ENCODE results near the gene P2RX6. TPM values are rescaled to one million over a fixed set of nuclear protein-coding genes. Genes with fewer than 3 reads are reported as not detected.

Gene P2RX6
- total RNA-seq, 5 donors from 2014 or later (not counting 1 experiment from before 2014, with no cell fraction given): 0.29 to 1.6 (median 1.0) TPM

DNA sequence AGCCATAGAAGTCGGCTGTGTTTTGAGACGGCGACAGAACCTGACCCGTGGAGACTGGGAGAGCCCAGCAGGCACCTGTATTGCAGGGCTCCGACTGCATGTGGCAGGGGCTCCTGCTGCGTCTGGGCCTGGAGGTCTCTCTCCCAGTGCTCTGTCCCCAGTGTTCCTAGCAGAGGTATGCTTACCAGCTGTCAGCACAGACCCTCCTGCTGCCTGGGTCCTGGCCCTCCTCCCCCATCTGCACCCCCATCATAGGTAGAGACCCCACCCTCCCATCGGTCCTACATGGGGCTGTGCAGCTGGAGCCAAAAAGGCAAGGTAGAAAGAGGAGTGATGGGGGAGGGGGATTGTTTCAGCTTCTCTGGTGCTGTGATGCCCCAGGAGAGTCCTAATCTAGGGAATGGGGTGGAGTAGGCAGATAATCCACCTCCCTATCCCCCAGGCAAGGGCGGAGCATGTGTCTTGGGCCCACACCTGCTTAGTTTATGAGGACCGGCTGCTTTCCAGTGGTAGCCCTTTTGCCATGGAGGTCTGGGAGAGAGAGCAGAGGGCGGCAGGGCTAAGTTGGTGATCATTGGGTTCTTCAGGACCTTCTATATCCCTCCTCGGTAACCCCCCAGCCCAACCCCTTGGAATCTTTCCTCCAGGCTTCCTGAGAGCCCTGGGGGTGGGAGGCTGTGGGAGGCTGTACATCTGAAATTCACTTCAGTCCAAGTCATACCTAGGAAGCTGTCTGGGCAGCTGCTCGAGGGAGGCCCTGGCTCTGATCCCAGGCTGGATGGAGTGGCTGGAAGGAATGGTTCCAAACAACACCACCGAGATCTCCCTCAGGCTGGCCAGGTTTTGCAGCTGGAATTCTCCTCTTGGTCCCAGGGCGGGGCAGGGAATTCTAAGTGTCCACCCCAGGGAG is 12.1 kb downstream of the P2RX6 start:
- 88% methylated on average over 7 of the region's 14 CpGs for WGBS (ENCODE audit: insufficient coverage)
- Mint-ChIP-seq H3K27ac (no peak overlapping the region), H3K9me3 (no peaks in the 10 kb centered on the region)

DNA sequence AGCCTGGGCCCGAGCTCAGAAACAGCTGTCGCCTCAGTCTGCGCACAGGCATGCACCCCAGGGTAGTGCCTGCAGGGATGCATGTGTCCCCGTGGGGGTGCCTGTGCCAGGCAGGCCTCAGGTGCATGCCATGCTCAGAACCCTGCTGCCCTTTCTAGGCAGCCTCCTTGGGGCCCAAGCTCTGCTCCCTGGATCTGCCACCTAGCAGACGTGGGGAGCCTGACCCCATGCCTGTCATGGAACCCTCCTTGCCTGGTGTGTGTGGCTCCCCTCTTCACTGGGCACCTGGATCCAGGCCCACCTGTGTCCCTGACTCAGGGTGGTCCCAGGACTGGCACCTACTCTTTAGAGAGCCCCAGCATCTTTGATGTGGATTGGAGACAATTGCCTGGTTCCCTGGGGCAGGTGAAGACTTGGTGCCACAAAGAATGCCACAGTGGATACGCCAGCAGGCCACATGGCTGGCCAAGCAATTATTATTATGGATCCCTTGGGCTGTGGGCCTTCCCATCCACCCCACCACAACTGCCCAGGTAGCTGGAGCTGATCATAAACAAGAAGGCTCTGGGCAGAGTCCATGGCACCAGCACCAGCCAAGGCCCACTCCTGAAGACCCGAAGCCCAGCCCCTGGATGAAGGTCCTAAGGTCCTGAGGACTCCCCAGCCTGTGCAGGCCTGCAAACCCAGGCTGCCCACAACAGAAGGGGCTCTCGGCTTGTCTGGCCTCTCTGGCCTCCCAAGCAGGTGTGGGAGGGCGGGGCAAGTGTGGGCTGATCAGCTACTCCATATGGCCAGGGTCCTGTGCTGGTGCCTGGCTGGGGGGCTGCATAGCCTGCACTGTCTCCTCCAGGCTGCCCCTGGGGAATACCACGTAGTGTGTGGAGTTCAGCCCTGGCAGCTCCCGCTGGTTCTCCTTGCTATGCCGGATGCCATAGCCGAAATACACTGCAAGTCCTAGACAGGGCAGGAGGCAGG is 13.6 kb downstream of the P2RX6 start:
- no peak overlapping the region for H3K4me3 Mint-ChIP-seq
- H3K4me1 Mint-ChIP-seq: peaks cover 15 to 17% (median 17%) of the 10 kb centered on the region in 3 donors
- WGBS (ENCODE audit: insufficient coverage): 79% methylated on average over 12 of the region's 13 CpGs
- H3K4me3 ChIP-seq (ENCODE audit: control insufficient read depth in 1 of 2, extremely low read depth in 1 of 2, low read length in 1 of 2): no peak overlapping the region
- H3K27ac Mint-ChIP-seq: no peak overlapping the region
- ATAC-seq (replicated peaks in 1 of 4): no peak
- H3K27ac ChIP-seq (ENCODE audit: low read length): no peak overlapping the region
- peaks cover 0 to 26% of the 10 kb centered on the region in 2 experiments for H3K4me1 ChIP-seq (ENCODE audit: control insufficient read depth in 1 of 2, extremely low read depth in 1 of 2, insufficient read depth in 2 of 2, low read length in 2 of 2)
- H3K9me3 Mint-ChIP-seq: no peaks in the 10 kb centered on the region
- no peaks in the 10 kb centered on the region for H3K36me3 ChIP-seq (ENCODE audit: control insufficient read depth in 2 of 2, extremely low read depth in 1 of 2, insufficient read depth in 1 of 2, low read length in 1 of 2)
- H3K36me3 Mint-ChIP-seq: no peaks in the 10 kb centered on the region
- H3K27me3 Mint-ChIP-seq: peaks cover 22 to 37% of the 10 kb centered on the region in 2 donors
- ChIA-PET CTCF (no interaction called here), POLR2A (interaction anchor here in 1 of 2 donors (0.5 kb wide), 1 partner anchor 61 kb away, joined by 3 read pairs; no protein-coding TSS in a partner anchor)
- peaks cover 0 to 76% of the 10 kb centered on the region in 2 experiments for H3K27me3 ChIP-seq (replicated peaks in 1 of 2; ENCODE audit: control insufficient read depth in 2 of 2, extremely low read depth in 1 of 2, insufficient read depth in 2 of 2, low read length in 1 of 2)
- H3K9me3 ChIP-seq: no peaks in the 10 kb centered on the region
- DNase-seq: no peak

More for the DNA sequence above, 12.1 kb downstream of the P2RX6 start:
- Histone ChIP-seq H3K27me3 (replicated peaks in 1 of 2; ENCODE audit: control insufficient read depth in 2 of 2, extremely low read depth in 1 of 2, insufficient read depth in 2 of 2, low read length in 1 of 2) (peaks cover 0 to 62% of the 10 kb centered on the region in 2 experiments), H3K36me3 (ENCODE audit: control insufficient read depth in 2 of 2, extremely low read depth in 1 of 2, insufficient read depth in 1 of 2, low read length in 1 of 2) (no peaks in the 10 kb centered on the region), H3K4me3 (ENCODE audit: control insufficient read depth in 1 of 2, extremely low read depth in 1 of 2, low read length in 1 of 2) (no peak overlapping the region), H3K4me1 (ENCODE audit: control insufficient read depth in 1 of 2, extremely low read depth in 1 of 2, insufficient read depth in 2 of 2, low read length in 2 of 2) (peaks cover 0 to 20% of the 10 kb centered on the region in 2 experiments), H3K9me3 (no peaks in the 10 kb centered on the region), H3K27ac (ENCODE audit: low read length) (no peak overlapping the region)
- ChIA-PET CTCF (interaction anchor here in 1 of 2 donors (0.6 kb wide), 1 partner anchor 60 kb away, joined by 5 read pairs; the partner anchor contains the start of gene AIFM3), POLR2A (no interaction called here)
- Mint-ChIP-seq H3K36me3 (no peaks in the 10 kb centered on the region), H3K4me3 (no peak overlapping the region), H3K27me3 (peaks cover 18 to 27% of the 10 kb centered on the region in 2 donors), H3K4me1 (peaks cover 15 to 17% (median 17%) of the 10 kb centered on the region in 3 donors)
- ATAC-seq (replicated peaks in 1 of 4): no peak
- no peak for DNase-seq

DNA sequence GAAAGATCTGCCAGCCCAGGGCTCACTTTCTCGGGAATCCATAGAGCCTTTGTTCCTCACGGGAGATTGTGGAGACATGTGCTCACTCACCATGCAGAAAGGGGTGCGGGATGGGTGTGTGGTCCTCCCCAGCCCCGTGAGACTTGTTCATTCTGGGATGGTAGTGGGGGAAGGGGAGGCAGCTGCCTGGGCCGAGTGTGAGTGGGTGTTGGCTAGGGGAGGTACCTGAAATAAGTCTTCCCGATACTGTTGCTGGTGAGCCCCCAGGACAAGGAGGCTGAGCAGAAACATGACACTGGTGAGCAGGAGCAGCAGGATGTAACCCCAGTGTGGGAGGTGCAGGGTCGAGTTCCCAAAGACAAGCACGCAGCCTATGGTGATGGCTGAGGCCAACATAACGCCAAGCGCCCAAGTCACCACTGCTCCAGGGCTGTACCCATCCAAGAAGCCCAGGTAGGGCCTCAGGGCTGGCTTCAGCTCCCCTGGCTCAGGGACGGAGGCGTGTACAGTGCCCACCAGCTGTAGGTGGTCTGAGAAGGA is 14.6 kb downstream of the P2RX6 start:
- H3K27me3 Mint-ChIP-seq: peaks cover 22 to 42% of the 10 kb centered on the region in 2 donors
- no peak overlapping the region for H3K4me3 Mint-ChIP-seq
- Histone ChIP-seq H3K4me3 (ENCODE audit: control insufficient read depth in 1 of 2, extremely low read depth in 1 of 2, low read length in 1 of 2) (no peak overlapping the region), H3K27me3 (replicated peaks in 1 of 2; ENCODE audit: control insufficient read depth in 2 of 2, extremely low read depth in 1 of 2, insufficient read depth in 2 of 2, low read length in 1 of 2) (peaks cover 0 to 77% of the 10 kb centered on the region in 2 experiments), H3K9me3 (no peaks in the 10 kb centered on the region), H3K27ac (ENCODE audit: low read length) (no peak overlapping the region), H3K36me3 (ENCODE audit: control insufficient read depth in 2 of 2, extremely low read depth in 1 of 2, insufficient read depth in 1 of 2, low read length in 1 of 2) (no peaks in the 10 kb centered on the region), H3K4me1 (ENCODE audit: control insufficient read depth in 1 of 2, extremely low read depth in 1 of 2, insufficient read depth in 2 of 2, low read length in 2 of 2) (peaks cover 0 to 26% of the 10 kb centered on the region in 2 experiments)
- no peak overlapping the region for H3K27ac Mint-ChIP-seq
- H3K4me1 Mint-ChIP-seq: peaks cover 15 to 17% (median 17%) of the 10 kb centered on the region in 3 donors
- ATAC-seq (replicated peaks in 1 of 4) (no peak), DNase-seq (no peak)
- H3K36me3 Mint-ChIP-seq: no peaks in the 10 kb centered on the region
- ChIA-PET CTCF (no interaction called here), POLR2A (no interaction called here)
- no peaks in the 10 kb centered on the region for H3K9me3 Mint-ChIP-seq
- WGBS (ENCODE audit: insufficient coverage): 74% methylated on average over 12 of the region's 12 CpGs

DNA sequence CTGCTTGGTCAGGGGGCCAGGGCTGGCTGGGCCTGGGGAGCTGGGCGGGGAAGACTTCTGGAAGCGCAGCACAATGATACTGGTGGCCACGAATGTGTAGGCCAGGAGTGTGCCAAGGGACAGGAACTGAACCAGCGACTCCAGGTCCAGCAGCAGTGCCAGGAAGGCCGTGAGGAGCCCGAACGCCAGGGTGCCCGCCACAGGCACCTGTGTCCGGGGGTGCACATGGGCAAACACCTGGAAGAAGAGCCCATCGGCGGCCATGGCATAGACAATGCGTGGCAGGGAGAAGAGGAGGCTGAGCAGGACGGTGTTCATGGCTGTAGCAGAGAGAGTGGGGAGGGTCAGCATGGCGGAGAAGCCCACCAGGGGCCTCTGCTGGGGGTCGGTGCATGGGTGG is 15.1 kb downstream of the P2RX6 start:
- H3K36me3 Mint-ChIP-seq: no peaks in the 10 kb centered on the region
- no peak overlapping the region for H3K4me3 Mint-ChIP-seq
- Histone ChIP-seq H3K4me1 (ENCODE audit: control insufficient read depth in 1 of 2, extremely low read depth in 1 of 2, insufficient read depth in 2 of 2, low read length in 2 of 2) (peaks cover 0 to 24% of the 10 kb centered on the region in 2 experiments), H3K4me3 (ENCODE audit: control insufficient read depth in 1 of 2, extremely low read depth in 1 of 2, low read length in 1 of 2) (no peak overlapping the region), H3K27ac (ENCODE audit: low read length) (no peak overlapping the region), H3K36me3 (ENCODE audit: control insufficient read depth in 2 of 2, extremely low read depth in 1 of 2, insufficient read depth in 1 of 2, low read length in 1 of 2) (no peaks in the 10 kb centered on the region), H3K27me3 (replicated peaks in 1 of 2; ENCODE audit: control insufficient read depth in 2 of 2, extremely low read depth in 1 of 2, insufficient read depth in 2 of 2, low read length in 1 of 2) (peaks cover 0 to 77% of the 10 kb centered on the region in 2 experiments), H3K9me3 (no peaks in the 10 kb centered on the region)
- CTCF ChIA-PET: no interaction called here
- POLR2A ChIA-PET: no interaction called here
- 80% methylated on average over 15 of the region's 15 CpGs for WGBS (ENCODE audit: insufficient coverage)
- H3K4me1 Mint-ChIP-seq: peaks cover 14 to 16% (median 15%) of the 10 kb centered on the region in 3 donors
- H3K27ac Mint-ChIP-seq: peak overlapping the region in 1 of 2 donors; percentile 41
- ATAC-seq (replicated peaks in 1 of 4): no peak
- H3K9me3 Mint-ChIP-seq: no peaks in the 10 kb centered on the region
- peaks cover 22 to 43% of the 10 kb centered on the region in 2 donors for H3K27me3 Mint-ChIP-seq
- DNase-seq: no peak

DNA sequence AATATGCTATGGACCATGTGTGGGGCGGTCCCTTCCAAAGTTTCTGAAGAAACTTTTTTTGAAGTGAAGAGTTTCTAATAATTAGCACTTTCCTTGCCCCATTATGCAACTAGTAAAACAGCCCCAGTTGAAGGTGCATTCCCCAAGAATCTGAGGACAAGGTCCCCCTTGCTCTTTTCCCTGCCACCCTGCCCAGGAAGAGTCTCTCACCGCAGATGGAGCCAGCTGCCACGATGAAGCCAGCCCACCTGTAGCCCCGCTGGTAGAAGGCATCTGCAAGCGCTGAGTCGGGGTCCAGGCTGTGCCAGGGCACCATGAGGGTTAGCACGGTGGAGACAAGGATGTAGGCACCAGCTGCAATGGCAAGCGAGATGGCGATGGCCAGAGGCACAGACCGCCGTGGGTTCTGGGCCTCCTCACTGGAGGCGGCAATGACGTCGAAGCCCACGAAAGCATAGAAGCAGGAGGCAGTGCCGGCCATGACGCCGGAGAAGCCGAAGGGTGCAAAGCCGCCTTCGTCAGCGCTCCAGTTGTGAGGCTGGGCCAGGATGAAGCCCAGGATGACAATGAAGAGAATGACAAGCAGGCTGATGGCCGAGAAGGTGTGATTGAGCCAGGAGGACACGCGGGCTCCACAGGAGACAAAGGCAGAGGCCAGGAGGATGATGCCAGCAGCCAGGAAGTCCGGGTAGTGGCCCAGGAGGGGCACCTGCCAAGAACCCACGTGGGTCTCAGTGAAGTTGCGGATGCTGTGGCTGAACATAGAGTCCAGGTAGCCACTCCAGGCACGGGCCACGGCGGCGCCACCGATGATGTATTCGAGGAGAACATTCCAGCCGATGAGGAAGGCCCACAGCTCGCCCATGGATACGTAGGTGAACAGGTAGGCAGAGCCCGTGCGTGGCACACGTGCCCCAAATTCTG is 15.9 kb downstream of the P2RX6 start:
- Mint-ChIP-seq H3K4me1 (peaks cover 5 to 7% (median 7%) of the 10 kb centered on the region in 3 donors), H3K4me3 (peak overlapping the region in 2 of 3 donors; percentile 28 to 44), H3K27me3 (peaks cover 22 to 43% of the 10 kb centered on the region in 2 donors), H3K36me3 (no peaks in the 10 kb centered on the region), H3K9me3 (no peaks in the 10 kb centered on the region), H3K27ac (no peak overlapping the region)
- no peaks in the 10 kb centered on the region for H3K36me3 ChIP-seq (ENCODE audit: control insufficient read depth in 2 of 2, extremely low read depth in 1 of 2, insufficient read depth in 1 of 2, low read length in 1 of 2)
- peaks cover 0 to 75% of the 10 kb centered on the region in 2 experiments for H3K27me3 ChIP-seq (replicated peaks in 1 of 2; ENCODE audit: control insufficient read depth in 2 of 2, extremely low read depth in 1 of 2, insufficient read depth in 2 of 2, low read length in 1 of 2)
- ChIA-PET CTCF (no interaction called here), POLR2A (no interaction called here)
- no peak overlapping the region for H3K27ac ChIP-seq (ENCODE audit: low read length)
- H3K4me1 ChIP-seq (ENCODE audit: control insufficient read depth in 1 of 2, extremely low read depth in 1 of 2, insufficient read depth in 2 of 2, low read length in 2 of 2): peaks cover 0 to 16% of the 10 kb centered on the region in 2 experiments
- H3K9me3 ChIP-seq: no peaks in the 10 kb centered on the region
- DNase-seq (no peak), ATAC-seq (replicated peaks in 1 of 4) (no peak)
- no peak overlapping the region for H3K4me3 ChIP-seq (ENCODE audit: control insufficient read depth in 1 of 2, extremely low read depth in 1 of 2, low read length in 1 of 2)
- WGBS (ENCODE audit: insufficient coverage): 92% methylated on average over 37 of the region's 40 CpGs
